WTC11 (cell line): Measurements from ENCODE around the gene THSD4. TPM values are rescaled to one million over a fixed set of nuclear protein-coding genes. Genes with fewer than 3 reads are reported as not detected.

Source experiments
- ATAC-seq: fragments of 200-7000 bp; cut with Tn5 transposase; 2 replicates; pipeline ENCODE4 v1.10.0; 2021; ENCODE audit warnings: mild to moderate bottlenecking, moderate library complexity
- CTCF ChIA-PET: fragments of 300-600 bp; sonication (Branson Sonifier 250); formaldehyde crosslinking; loops from one replicate; lab custom pipeline; 2021; ENCODE audit warnings: antibody characterized with exemption; lab: Charles Lee
- POLR2A ChIA-PET: fragments of 350-600 bp; sonication (Branson Sonifier 250); formaldehyde crosslinking; loops from one replicate; lab custom pipeline; 2021; ENCODE audit warnings: antibody characterized with exemption; lab: Charles Lee
- DNase-seq: peaks from one replicate; pipeline ENCODE4 v3.0.0; 2021; ENCODE audit warnings: low spot score
- H3K27ac Mint-ChIP-seq: 2 replicates; pipeline ENCODE4 v1.8.0; 2021; ENCODE audit warnings: mixed read lengths
- H3K27me3 Mint-ChIP-seq: 2 replicates; pipeline ENCODE4 v1.8.0; 2021; ENCODE audit warnings: low read depth, mild to moderate bottlenecking, moderate library complexity, mixed read lengths
- H3K36me3 Mint-ChIP-seq: 2 replicates; pipeline ENCODE4 v1.8.0; 2021; ENCODE audit warnings: mixed read lengths
- H3K4me1 Mint-ChIP-seq: 2 replicates; pipeline ENCODE4 v1.8.0; 2022; ENCODE audit warnings: mixed read lengths
- H3K4me3 Mint-ChIP-seq: 2 replicates; pipeline ENCODE4 v1.8.0; 2021; ENCODE audit warnings: mild to moderate bottlenecking, moderate library complexity, mixed read lengths
- H3K9me3 Mint-ChIP-seq: 2 replicates; pipeline ENCODE4 v1.8.0; 2021; ENCODE audit warnings: mixed read lengths
- CBFB ChIP-seq: sonication (generic); formaldehyde crosslinking; IDR thresholded peaks from 2 replicates; pipeline ENCODE4 v1.8.1; 2022; ENCODE audit warnings: mild to moderate bottlenecking, low read depth, missing genetic modification reagents
- FOXK1 ChIP-seq: sonication (generic); formaldehyde crosslinking; IDR thresholded peaks from 2 replicates; pipeline ENCODE4 v1.8.0; 2022; ENCODE audit warnings: mild to moderate bottlenecking, moderate library complexity, missing genetic modification reagents
- GTF2I ChIP-seq: fragments of 250-450 bp; sonication (Bioruptor Pico); conservative IDR thresholded peaks from 2 replicates; pipeline ENCODE4 v1.4.0; 2021; ENCODE audit warnings: mild to moderate bottlenecking
- NFE2L1 ChIP-seq: sonication (generic); formaldehyde crosslinking; IDR thresholded peaks from 2 replicates; pipeline ENCODE4 v1.8.1; 2023; ENCODE audit warnings: missing genetic modification reagents
- RORB ChIP-seq: fragments of 250-450 bp; sonication (Bioruptor Pico); IDR thresholded peaks from 2 replicates; pipeline ENCODE4 v1.9.0; 2021; ENCODE audit warnings: mild to moderate bottlenecking
- total RNA-seq: library from RNA; stranded (reverse); gene quantifications from 3 replicates; pipeline ENCODE4 v1.2.3, GENCODE V29; 2021
- TF ChIP-seq, protein P1 (sequence below): sonication (generic); formaldehyde crosslinking; IDR thresholded peaks from 2 replicates; pipeline ENCODE4 v1.8.0; 2022; ENCODE audit warnings: mild to moderate bottlenecking, missing genetic modification reagents
- TF ChIP-seq, protein P2 (sequence below): sonication (generic); formaldehyde crosslinking; IDR thresholded peaks from 2 replicates; pipeline ENCODE4 v1.8.1; 2023; ENCODE audit warnings: mild to moderate bottlenecking, missing genetic modification reagents, borderline replicate concordance
- TF ChIP-seq, protein P3 (sequence below): fragments of 250-450 bp; sonication (Bioruptor Pico); IDR thresholded peaks from 2 replicates; pipeline ENCODE4 v1.9.0; 2021; ENCODE audit warnings: mild to moderate bottlenecking
- TF ChIP-seq, protein P4 (sequence below): sonication (generic); formaldehyde crosslinking; IDR thresholded peaks from 2 replicates; pipeline ENCODE4 v1.8.1; 2022; ENCODE audit warnings: missing genetic modification reagents, borderline replicate concordance
- TF ChIP-seq, protein P5 (sequence below): fragments of 250-450 bp; sonication (Bioruptor Pico); conservative IDR thresholded peaks from 2 replicates; pipeline ENCODE4 v1.9.0; 2021; ENCODE audit warnings: mild to moderate bottlenecking
- TF ChIP-seq, protein P6 (sequence below): sonication (generic); formaldehyde crosslinking; IDR thresholded peaks from 2 replicates; pipeline ENCODE4 v1.8.1; 2023; ENCODE audit warnings: mild to moderate bottlenecking, missing genetic modification reagents, moderate library complexity
- TF ChIP-seq, protein P7 (sequence below): sonication (generic); formaldehyde crosslinking; IDR thresholded peaks from 2 replicates; pipeline ENCODE4 v1.8.0; 2023; ENCODE audit warnings: missing genetic modification reagents
- TF ChIP-seq, protein P8 (sequence below): sonication (generic); formaldehyde crosslinking; IDR thresholded peaks from 2 replicates; pipeline ENCODE4 v1.8.1; 2023; ENCODE audit warnings: mild to moderate bottlenecking, missing genetic modification reagents, moderate library complexity

The THSD4 gene
- total RNA-seq, 1 experiment from 2014 or later = 7.8 TPM

DNA sequence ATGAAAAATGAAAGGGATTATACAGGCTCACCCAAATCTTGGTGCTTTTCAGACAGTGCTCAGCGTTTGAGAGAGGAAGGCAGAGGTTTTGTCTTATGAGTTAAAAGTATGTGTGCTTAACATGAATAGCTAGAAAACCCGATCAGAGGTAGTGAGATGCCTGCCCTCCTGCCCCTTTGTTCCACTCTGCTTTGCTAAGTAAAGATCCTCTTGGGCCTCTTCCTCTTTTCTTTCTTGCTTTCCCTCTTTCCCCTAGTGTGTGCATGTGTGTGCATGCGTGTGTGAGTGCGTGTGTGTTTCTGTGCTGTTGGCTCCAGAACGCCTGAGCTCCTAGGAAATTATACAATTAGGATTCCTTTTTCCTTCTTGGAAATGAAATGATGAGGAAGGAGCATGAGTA is 433.8 kb downstream of the THSD4 start:
- POLR2A ChIA-PET = interaction anchor here (0.8 kb wide), 1 partner anchor 195 kb away, joined by 3 read pairs; no protein-coding TSS in a partner anchor
- Mint-ChIP-seq H3K4me3 (no peak overlapping the region), H3K9me3 (0 out of 2 replicates have a peak, but pooled peaks cover 5% of the 10 kb centered on the region), H3K36me3 (no peaks in the 10 kb centered on the region), H3K27ac (peak overlapping the region; percentile 61; the same call in 1 of the 2 replicates)
- CTCF ChIA-PET = interaction anchor here (0.6 to 1.8 kb wide), 5 partner anchors 13 to 195 kb away, joined by 3 to 6 read pairs (median 4); no protein-coding TSS in a partner anchor
- TF ChIP-seq CBFB (no peak), RORB (no peak), FOXK1 (no peak), GTF2I (CRISPR knock-in tag) (no peak)
- TF ChIP-seq, protein P1, sequence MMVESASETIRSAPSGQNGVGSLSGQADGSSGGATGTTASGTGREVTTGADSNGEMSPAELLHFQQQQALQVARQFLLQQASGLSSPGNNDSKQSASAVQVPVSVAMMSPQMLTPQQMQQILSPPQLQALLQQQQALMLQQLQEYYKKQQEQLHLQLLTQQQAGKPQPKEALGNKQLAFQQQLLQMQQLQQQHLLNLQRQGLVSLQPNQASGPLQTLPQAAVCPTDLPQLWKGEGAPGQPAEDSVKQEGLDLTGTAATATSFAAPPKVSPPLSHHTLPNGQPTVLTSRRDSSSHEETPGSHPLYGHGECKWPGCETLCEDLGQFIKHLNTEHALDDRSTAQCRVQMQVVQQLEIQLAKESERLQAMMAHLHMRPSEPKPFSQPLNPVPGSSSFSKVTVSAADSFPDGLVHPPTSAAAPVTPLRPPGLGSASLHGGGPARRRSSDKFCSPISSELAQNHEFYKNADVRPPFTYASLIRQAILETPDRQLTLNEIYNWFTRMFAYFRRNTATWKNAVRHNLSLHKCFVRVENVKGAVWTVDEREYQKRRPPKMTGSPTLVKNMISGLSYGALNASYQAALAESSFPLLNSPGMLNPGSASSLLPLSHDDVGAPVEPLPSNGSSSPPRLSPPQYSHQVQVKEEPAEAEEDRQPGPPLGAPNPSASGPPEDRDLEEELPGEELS (CRISPR knock-in tag) = no peak
- TF ChIP-seq, protein P2, sequence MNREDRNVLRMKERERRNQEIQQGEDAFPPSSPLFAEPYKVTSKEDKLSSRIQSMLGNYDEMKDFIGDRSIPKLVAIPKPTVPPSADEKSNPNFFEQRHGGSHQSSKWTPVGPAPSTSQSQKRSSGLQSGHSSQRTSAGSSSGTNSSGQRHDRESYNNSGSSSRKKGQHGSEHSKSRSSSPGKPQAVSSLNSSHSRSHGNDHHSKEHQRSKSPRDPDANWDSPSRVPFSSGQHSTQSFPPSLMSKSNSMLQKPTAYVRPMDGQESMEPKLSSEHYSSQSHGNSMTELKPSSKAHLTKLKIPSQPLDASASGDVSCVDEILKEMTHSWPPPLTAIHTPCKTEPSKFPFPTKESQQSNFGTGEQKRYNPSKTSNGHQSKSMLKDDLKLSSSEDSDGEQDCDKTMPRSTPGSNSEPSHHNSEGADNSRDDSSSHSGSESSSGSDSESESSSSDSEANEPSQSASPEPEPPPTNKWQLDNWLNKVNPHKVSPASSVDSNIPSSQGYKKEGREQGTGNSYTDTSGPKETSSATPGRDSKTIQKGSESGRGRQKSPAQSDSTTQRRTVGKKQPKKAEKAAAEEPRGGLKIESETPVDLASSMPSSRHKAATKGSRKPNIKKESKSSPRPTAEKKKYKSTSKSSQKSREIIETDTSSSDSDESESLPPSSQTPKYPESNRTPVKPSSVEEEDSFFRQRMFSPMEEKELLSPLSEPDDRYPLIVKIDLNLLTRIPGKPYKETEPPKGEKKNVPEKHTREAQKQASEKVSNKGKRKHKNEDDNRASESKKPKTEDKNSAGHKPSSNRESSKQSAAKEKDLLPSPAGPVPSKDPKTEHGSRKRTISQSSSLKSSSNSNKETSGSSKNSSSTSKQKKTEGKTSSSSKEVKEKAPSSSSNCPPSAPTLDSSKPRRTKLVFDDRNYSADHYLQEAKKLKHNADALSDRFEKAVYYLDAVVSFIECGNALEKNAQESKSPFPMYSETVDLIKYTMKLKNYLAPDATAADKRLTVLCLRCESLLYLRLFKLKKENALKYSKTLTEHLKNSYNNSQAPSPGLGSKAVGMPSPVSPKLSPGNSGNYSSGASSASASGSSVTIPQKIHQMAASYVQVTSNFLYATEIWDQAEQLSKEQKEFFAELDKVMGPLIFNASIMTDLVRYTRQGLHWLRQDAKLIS (CRISPR knock-in tag) = no peak
- TF ChIP-seq, protein P3, sequence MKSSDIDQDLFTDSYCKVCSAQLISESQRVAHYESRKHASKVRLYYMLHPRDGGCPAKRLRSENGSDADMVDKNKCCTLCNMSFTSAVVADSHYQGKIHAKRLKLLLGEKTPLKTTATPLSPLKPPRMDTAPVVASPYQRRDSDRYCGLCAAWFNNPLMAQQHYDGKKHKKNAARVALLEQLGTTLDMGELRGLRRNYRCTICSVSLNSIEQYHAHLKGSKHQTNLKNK (CRISPR knock-in tag) = no peak
- TF ChIP-seq, protein P4, sequence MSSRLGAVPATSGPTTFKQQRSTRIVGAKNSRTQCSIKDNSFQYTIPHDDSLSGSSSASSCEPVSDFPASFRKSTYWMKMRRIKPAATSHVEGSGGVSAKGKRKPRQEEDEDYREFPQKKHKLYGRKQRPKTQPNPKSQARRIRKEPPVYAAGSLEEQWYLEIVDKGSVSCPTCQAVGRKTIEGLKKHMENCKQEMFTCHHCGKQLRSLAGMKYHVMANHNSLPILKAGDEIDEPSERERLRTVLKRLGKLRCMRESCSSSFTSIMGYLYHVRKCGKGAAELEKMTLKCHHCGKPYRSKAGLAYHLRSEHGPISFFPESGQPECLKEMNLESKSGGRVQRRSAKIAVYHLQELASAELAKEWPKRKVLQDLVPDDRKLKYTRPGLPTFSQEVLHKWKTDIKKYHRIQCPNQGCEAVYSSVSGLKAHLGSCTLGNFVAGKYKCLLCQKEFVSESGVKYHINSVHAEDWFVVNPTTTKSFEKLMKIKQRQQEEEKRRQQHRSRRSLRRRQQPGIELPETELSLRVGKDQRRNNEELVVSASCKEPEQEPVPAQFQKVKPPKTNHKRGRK = no peak
- TF ChIP-seq, protein P5, sequence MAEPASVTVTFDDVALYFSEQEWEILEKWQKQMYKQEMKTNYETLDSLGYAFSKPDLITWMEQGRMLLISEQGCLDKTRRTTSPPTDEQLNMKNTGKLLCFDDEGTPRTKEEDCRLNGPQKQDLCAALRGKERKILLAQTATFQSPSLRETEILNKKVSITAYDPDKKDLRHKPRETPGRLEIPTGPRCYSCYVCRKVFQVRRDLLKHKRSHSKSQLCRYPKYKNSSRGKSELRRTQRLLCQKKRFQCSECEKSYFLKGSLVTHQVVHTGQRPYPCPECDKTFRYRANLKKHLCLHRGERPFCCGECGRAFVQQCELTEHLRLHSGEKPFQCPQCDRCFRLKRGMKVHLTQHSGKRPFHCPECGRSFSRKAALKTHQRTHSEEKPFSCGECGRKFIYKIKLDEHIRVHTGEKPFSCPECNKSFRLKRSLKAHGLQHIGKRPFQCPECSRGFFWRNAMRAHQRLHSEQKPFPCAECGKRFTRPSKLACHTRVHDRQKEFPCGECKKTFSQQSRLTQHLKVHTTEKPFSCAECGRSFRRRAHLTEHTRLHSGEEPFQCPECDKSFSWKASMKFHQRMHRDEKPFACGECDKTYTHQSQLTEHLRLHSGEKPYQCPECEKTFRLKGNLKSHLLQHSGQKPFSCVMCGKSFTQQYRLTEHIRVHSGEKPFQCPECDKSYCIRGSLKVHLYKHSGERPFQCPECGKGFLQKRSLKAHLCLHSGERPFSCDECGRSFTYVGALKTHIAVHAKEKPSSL (CRISPR knock-in tag) = no peak
- TF ChIP-seq, all 79 proteins: peak for 0
- ATAC-seq = no peak
- DNase-seq = no peak
- peaks cover 15% of the 10 kb centered on the region for H3K4me1 Mint-ChIP-seq
- no peaks in the 10 kb centered on the region for H3K27me3 Mint-ChIP-seq

DNA sequence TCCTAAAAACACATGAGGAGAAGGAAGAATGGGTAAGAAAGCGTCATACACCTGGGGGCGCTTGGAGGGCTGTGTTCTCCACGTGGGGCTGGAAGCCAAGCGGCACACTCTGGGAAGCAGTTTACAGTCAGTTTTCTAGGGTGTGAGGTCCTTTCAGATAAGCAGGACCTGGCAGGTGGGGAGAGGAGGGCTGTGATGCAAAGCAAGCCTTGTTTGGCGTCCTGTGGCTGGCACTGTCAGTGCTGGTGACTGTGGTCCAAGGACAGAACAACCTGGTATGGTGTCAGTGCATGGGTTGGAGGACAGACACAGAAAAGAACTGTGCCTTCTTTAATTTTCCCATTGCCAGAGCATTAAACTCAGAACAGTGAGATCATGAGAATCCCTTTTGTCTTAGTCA is 434.4 kb downstream of the THSD4 start:
- CTCF ChIA-PET = interaction anchor here (0.6 to 1.5 kb wide), 4 partner anchors 23 to 194 kb away, joined by 3 to 6 read pairs (median 4); no protein-coding TSS in a partner anchor

More for the DNA sequence above, 434.4 kb downstream of the THSD4 start:
- TF ChIP-seq, protein P6, sequence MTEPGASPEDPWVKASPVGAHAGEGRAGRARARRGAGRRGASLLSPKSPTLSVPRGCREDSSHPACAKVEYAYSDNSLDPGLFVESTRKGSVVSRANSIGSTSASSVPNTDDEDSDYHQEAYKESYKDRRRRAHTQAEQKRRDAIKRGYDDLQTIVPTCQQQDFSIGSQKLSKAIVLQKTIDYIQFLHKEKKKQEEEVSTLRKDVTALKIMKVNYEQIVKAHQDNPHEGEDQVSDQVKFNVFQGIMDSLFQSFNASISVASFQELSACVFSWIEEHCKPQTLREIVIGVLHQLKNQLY (CRISPR knock-in tag) = no peak
- TF ChIP-seq, protein P7, sequence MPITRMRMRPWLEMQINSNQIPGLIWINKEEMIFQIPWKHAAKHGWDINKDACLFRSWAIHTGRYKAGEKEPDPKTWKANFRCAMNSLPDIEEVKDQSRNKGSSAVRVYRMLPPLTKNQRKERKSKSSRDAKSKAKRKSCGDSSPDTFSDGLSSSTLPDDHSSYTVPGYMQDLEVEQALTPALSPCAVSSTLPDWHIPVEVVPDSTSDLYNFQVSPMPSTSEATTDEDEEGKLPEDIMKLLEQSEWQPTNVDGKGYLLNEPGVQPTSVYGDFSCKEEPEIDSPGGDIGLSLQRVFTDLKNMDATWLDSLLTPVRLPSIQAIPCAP = no peak
- no peak for TF ChIP-seq NFE2L1 (CRISPR knock-in tag)
- TF ChIP-seq FOXK1 = no peak
- TF ChIP-seq, protein P8, sequence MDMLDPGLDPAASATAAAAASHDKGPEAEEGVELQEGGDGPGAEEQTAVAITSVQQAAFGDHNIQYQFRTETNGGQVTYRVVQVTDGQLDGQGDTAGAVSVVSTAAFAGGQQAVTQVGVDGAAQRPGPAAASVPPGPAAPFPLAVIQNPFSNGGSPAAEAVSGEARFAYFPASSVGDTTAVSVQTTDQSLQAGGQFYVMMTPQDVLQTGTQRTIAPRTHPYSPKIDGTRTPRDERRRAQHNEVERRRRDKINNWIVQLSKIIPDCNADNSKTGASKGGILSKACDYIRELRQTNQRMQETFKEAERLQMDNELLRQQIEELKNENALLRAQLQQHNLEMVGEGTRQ = no peak
- TF ChIP-seq, all 79 proteins: peak for 0
- Mint-ChIP-seq H3K27ac (no peak overlapping the region), H3K9me3 (0 out of 2 replicates have a peak, but pooled peaks cover 4% of the 10 kb centered on the region), H3K36me3 (no peaks in the 10 kb centered on the region), H3K4me1 (peaks cover 15% of the 10 kb centered on the region), H3K4me3 (no peak overlapping the region), H3K27me3 (no peaks in the 10 kb centered on the region)
- ATAC-seq = no peak
- no peak for DNase-seq
- POLR2A ChIA-PET = no interaction called here
